NCI-H226 (cell line): Measurements from ENCODE around the gene GATA5.
"Not testable (repeated sequence)": the region's sequence is repeated elsewhere in the genome, so short reads cannot be mapped to it uniquely, and the experiment has no call there.

ENCODE experiments used
- DNase-seq: peaks from one replicate; pipeline ENCODE4 v3.0.0-alpha.2; 2015

The GATA5 gene

GRCh38 chr20:62427172-62428001 lies 48.4 kb downstream of the GATA5 start, which contains the start of gene RBBP8NL:
TSS of gene RBBP8NL (minus strand) at chr20:62427539. CDS start at chr20:62419647, 7,892 bp downstream.
- DNase-seq, result no peak

GRCh38 chr20:62426699-62427131 lies 49.1 kb downstream of the GATA5 start:
- DNase-seq, result no peak

- not testable (repeated sequence) for DNase-seq
Observed at GRCh38 chr20:62426059-62426348, 49.8 kb downstream of the GATA5 start.

- no peak for DNase-seq
Observed at GRCh38 chr20:62425281-62426058, 50.3 kb downstream of the GATA5 start.

GRCh38 chr20:62424249-62425107 lies 51.3 kb downstream of the GATA5 start:
- DNase-seq, result no peak

- DNase-seq, result no peak
Observed at GRCh38 chr20:62423326-62423706, 52.5 kb downstream of the GATA5 start.

GRCh38 chr20:62422636-62423325 lies 53.0 kb downstream of the GATA5 start:
- no peak for DNase-seq

- no peak for DNase-seq
Observed at GRCh38 chr20:62421716-62421990, 54.1 kb downstream of the GATA5 start.

GRCh38 chr20:62420846-62421715 lies 54.7 kb downstream of the GATA5 start:
- DNase-seq, result no peak

- DNase-seq, result no peak
Observed at GRCh38 chr20:62419759-62420158, 56.0 kb downstream of the GATA5 start.

GRCh38 chr20:62418709-62419487 lies 56.9 kb downstream of the GATA5 start:
- no peak for DNase-seq

- DNase-seq, result no peak
Observed at GRCh38 chr20:62417981-62418708, 57.6 kb downstream of the GATA5 start.

- DNase-seq, result no peak
Observed at GRCh38 chr20:62416651-62417637, 58.9 kb downstream of the GATA5 start.

- DNase-seq, result no peak
Observed at GRCh38 chr20:62415354-62416111, 60.3 kb downstream of the GATA5 start.

- DNase-seq, result no peak
Observed at GRCh38 chr20:62413896-62414481, 61.8 kb downstream of the GATA5 start.
